ENCODE measurements around the gene ZNF148. TPM values are rescaled to one million over a fixed set of nuclear protein-coding genes. Genes with fewer than 3 reads are reported as not detected.
A peak's percentile ranks its signal among the peaks of the same experiment; 100 is the strongest.

The ZNF148 gene
- total RNA-seq, 4 donors from 2014 or later = 64.2 to 86.7 (median 75.3) TPM

DNA sequence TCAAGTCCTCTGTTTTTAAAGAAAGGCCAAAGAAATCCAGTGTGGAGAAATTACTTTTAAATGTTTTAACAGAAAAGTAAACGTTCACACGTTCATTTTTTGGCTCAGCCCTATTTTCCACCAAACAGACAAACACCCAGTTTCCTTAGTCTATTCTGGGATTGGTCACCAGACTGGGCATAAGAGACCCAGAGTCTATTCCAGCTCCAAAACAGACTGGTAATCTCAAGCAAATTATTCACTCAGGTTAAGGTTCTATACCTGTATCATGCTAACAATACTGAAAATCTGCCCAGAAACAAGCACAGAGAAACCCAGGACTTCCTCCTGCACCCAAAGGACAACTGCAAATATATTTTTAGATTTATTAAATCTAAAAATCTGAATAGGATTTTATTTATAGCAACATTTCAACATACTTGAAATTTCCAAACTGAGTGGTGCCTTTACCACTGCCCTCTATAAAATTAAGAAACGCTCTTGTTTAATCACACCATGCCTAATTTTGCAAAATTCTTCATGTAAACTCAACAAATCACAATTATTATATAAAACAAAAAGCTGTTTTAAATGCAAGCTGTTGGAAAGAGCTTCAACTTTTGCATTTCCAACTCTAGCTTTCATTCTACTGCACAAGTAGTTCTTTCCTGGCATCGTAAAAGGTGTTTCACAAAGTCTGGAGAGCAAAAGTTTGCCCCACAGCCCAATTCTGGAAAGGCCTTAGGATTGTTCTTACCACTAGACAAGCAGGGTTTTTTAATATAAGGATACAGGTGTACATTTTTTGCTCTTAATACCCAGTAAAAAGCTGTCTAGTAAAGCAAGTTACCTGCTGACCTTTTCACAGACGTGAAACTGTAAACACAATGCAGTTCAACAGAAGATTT lies 18.7 kb downstream of the ZNF148 start:
- H3K4me3 ChIP-seq (replicated peaks in 1 of 3) = peak overlapping the region in 2 of 3 donors; percentile 21 to 55
- no peak for TF ChIP-seq POLR2A (IDR thresholded peaks at IDR 0.05)
- TF ChIP-seq, protein P1, sequence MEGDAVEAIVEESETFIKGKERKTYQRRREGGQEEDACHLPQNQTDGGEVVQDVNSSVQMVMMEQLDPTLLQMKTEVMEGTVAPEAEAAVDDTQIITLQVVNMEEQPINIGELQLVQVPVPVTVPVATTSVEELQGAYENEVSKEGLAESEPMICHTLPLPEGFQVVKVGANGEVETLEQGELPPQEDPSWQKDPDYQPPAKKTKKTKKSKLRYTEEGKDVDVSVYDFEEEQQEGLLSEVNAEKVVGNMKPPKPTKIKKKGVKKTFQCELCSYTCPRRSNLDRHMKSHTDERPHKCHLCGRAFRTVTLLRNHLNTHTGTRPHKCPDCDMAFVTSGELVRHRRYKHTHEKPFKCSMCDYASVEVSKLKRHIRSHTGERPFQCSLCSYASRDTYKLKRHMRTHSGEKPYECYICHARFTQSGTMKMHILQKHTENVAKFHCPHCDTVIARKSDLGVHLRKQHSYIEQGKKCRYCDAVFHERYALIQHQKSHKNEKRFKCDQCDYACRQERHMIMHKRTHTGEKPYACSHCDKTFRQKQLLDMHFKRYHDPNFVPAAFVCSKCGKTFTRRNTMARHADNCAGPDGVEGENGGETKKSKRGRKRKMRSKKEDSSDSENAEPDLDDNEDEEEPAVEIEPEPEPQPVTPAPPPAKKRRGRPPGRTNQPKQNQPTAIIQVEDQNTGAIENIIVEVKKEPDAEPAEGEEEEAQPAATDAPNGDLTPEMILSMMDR (IDR thresholded peaks at IDR 0.05) = no peak
- no peaks in the 10 kb centered on the region for H3K27me3 ChIP-seq
- peaks cover 22 to 30% of the 10 kb centered on the region in 2 donors for H3K4me1 ChIP-seq
- H3K36me3 ChIP-seq = no peaks in the 10 kb centered on the region
- no peaks in the 10 kb centered on the region for H3K9me3 ChIP-seq
- WGBS, 2 donors = 27 to 28% methylated on average over 5 of the region's 5 CpGs
- DNase-seq = no peak
- H3K27ac ChIP-seq = peak overlapping the region; percentile 53 to 84 (median 83)
- intact Hi-C loops (cut with DNase I) = no loop called here

DNA sequence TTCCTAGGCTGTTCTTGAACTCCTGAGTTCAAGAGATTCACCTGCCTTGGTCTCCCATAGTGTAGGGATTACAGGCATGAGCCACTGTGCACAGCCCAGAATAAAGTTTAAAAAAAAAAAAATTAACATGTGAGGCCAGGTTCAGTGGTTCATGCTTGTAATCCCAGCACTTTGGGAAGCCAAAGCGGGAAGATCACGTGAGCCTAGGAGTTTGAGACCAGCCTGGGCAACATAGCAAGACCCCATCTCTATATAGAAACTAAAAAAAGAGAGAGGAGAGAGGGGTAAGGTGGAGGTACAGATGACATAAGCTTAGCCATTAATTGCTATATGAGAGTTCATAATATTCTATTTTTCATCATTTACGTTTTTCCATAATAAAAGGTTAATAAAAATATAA lies 21.5 kb downstream of the ZNF148 start:
- Histone ChIP-seq H3K4me1 (peaks cover 25 to 35% of the 10 kb centered on the region in 2 donors), H3K4me3 (replicated peaks in 1 of 3) (no peak overlapping the region), H3K9me3 (no peaks in the 10 kb centered on the region), H3K36me3 (no peaks in the 10 kb centered on the region), H3K27me3 (no peaks in the 10 kb centered on the region), H3K27ac (no peak overlapping the region)
- TF ChIP-seq, protein P1 (IDR thresholded peaks at IDR 0.05) = no peak
- no peak for TF ChIP-seq POLR2A (IDR thresholded peaks at IDR 0.05)
- intact Hi-C loops (cut with DNase I) = no loop called here
- 97 to 99% methylated on average over 3 of the region's 3 CpGs for WGBS, 2 donors
- no peak for DNase-seq

DNA sequence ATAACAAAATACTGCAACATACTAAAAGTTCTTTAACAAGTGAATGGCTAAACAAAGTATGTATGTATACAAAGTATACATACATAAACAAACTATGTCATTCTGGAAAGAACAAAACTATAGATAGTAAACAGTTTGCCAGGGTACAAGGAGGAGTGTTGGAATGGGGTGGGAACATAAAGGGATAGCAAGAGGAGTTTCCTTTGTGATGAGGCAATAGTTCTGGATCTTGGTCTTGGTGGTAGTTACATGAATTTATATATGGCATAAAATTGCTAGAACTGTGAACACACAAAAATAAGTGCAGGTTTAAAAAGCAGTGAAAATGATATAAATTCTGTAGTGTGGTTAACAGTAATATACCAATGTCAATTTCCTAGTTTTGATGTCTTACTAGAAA lies 22.0 kb downstream of the ZNF148 start:
- no peak overlapping the region for H3K27ac ChIP-seq
- no peaks in the 10 kb centered on the region for H3K36me3 ChIP-seq
- no peak for DNase-seq
- H3K4me3 ChIP-seq (replicated peaks in 1 of 3) = no peak overlapping the region
- peaks cover 25 to 36% of the 10 kb centered on the region in 2 donors for H3K4me1 ChIP-seq
- intact Hi-C loops (cut with DNase I) = no loop called here
- TF ChIP-seq, protein P1 (IDR thresholded peaks at IDR 0.05) = no peak
- no peak for TF ChIP-seq POLR2A (IDR thresholded peaks at IDR 0.05)
- H3K9me3 ChIP-seq = no peaks in the 10 kb centered on the region
- H3K27me3 ChIP-seq = no peaks in the 10 kb centered on the region

DNA sequence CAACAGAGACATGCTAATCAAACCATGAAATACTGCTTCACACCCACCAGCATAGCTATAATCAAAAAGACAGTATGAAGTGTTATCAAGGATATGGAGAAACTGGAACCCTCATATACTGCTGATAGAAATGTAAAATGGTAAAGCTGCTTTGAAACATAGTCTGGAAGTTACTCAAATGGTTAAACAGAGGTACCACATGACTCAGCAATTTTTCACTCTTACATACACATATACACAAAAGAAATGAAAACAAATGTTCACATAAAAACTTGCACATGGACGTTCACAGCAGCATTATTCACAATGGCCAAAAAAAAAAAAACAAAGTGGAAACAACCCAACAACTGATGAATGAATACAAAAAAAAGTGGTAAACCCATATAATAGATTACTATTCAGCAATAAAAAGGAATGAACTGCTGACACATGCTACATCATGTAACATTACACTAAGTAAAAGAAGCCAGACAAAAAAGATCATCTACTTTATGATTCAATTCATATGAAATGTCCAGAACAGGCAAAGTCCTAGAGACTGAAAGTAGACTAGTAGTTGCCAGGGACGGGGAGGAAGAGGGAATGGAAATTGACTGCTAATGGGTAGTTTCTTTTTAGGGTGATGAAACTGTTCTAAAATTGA lies 23.2 kb downstream of the ZNF148 start:
- Histone ChIP-seq H3K4me1 (peaks cover 25 to 36% of the 10 kb centered on the region in 2 donors), H3K27me3 (no peaks in the 10 kb centered on the region), H3K4me3 (replicated peaks in 1 of 3) (no peak overlapping the region), H3K27ac (no peak overlapping the region), H3K36me3 (no peaks in the 10 kb centered on the region), H3K9me3 (no peaks in the 10 kb centered on the region)
- TF ChIP-seq POLR2A (IDR thresholded peaks at IDR 0.05) = no peak
- WGBS, 2 donors = 74 to 79% methylated on average over 2 of the region's 2 CpGs
- intact Hi-C loops (cut with DNase I) = no loop called here
- no peak for DNase-seq

DNA sequence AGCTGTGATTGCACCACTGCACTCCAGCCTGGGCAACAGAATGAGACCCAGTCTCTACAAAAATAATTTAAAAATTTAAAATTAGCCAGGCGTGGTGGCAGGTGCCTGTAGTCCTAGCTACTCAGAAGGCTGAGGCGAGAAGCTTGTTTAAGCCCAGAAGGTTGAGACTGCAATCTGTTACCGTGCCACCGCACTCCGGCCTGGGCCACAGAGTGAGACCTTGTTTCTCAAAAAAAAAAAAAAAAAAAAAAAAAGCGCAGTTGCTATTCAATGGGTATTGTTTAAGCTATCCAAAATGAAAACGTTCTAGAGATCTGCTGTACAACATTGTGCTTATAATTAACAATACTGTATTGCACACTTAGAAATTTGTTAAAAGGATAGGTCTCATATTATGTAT lies 24.0 kb downstream of the ZNF148 start:
- intact Hi-C loops (cut with DNase I) = no loop called here
- Histone ChIP-seq H3K9me3 (no peaks in the 10 kb centered on the region), H3K4me1 (peaks cover 20 to 31% of the 10 kb centered on the region in 2 donors), H3K4me3 (replicated peaks in 1 of 3) (no peak overlapping the region), H3K36me3 (no peaks in the 10 kb centered on the region), H3K27me3 (no peaks in the 10 kb centered on the region), H3K27ac (no peak overlapping the region)
- TF ChIP-seq, protein P1 (IDR thresholded peaks at IDR 0.05) = no peak
- no peak for TF ChIP-seq POLR2A (IDR thresholded peaks at IDR 0.05)
- DNase-seq = no peak
- WGBS, 2 donors = 96 to 97% methylated on average over 7 of the region's 7 CpGs
